SKM-1 (cell line): Measurements from ENCODE around the gene FGFRL1.

ENCODE experiments used
- DNase-seq: peaks from one replicate; lab custom pipeline; 2025; ENCODE audit not compliant: unreplicated experiment; lab: John Stamatoyannopoulos, UW

The FGFRL1 gene

GRCh38 chr4:1011022-1011665 is at the start of gene FGFRL1:
Gene FGFRL1, plus strand, starts transcription at chr4:1011626. Its CDS starts 860 bp downstream, at chr4:1012486.
- DNase-seq, result peak; percentile 93

- DNase-seq, result no peak
These were observed 48.9 kb upstream of the FGFRL1 start for GRCh38 chr4:962231-963208.

GRCh38 chr4:963276-964225 is 47.9 kb upstream of the FGFRL1 start:
- DNase-seq, result no peak

- no peak for DNase-seq
These were observed 46.9 kb upstream of the FGFRL1 start for GRCh38 chr4:964346-965025.

- DNase-seq, result no peak
These were observed 46.2 kb upstream of the FGFRL1 start for GRCh38 chr4:965048-965765.

GRCh38 chr4:965766-966134 is 45.7 kb upstream of the FGFRL1 start:
- DNase-seq, result no peak

GRCh38 chr4:966266-967112 is 44.9 kb upstream of the FGFRL1 start:
- no peak for DNase-seq

- no peak for DNase-seq
These were observed 44.0 kb upstream of the FGFRL1 start for GRCh38 chr4:967113-968104.

GRCh38 chr4:968221-968620 is 43.2 kb upstream of the FGFRL1 start:
- DNase-seq, result no peak

- DNase-seq, result no peak
These were observed 42.6 kb upstream of the FGFRL1 start for GRCh38 chr4:968621-969394.

GRCh38 chr4:970046-970745 is 41.2 kb upstream of the FGFRL1 start:
- no peak for DNase-seq

GRCh38 chr4:970854-971520 is 40.4 kb upstream of the FGFRL1 start:
- no peak for DNase-seq

GRCh38 chr4:971666-972500 is 39.5 kb upstream of the FGFRL1 start:
- DNase-seq, result no peak

GRCh38 chr4:972651-973424 is 38.6 kb upstream of the FGFRL1 start:
- no peak for DNase-seq
